BE2C (cell line): ENCODE results near the gene SPINDOC.

Source experiments
- DNase-seq: peaks from one replicate; pipeline ENCODE4 v3.0.0-alpha.2; 2020
- H3K27me3 ChIP-seq: fragments of 250-450 bp; sonication (Bioruptor Pico); 2 replicates; pipeline ENCODE4 v1.5.1; 2020; ENCODE audit warnings: mild to moderate bottlenecking
- H3K36me3 ChIP-seq: fragments of 250-450 bp; sonication (Bioruptor Pico); 2 replicates; pipeline ENCODE4 v1.5.1; 2020; ENCODE audit warnings: mild to moderate bottlenecking
- H3K4me1 ChIP-seq: fragments of 250-450 bp; sonication (Bioruptor Pico); 2 replicates; pipeline ENCODE4 v1.5.1; 2020
- H3K4me3 ChIP-seq: 2 replicates; pipeline ENCODE4 v1.5.1; 2011; ENCODE audit warnings: low read depth, low read length
- H3K9me3 ChIP-seq: fragments of 250-450 bp; sonication (Bioruptor Pico); 2 replicates; pipeline ENCODE4 v1.5.1; 2020
- CTCF ChIP-seq: IDR thresholded peaks from 2 replicates; pipeline ENCODE4 v1.5.1; 2012; ENCODE audit warnings: mild to moderate bottlenecking, low read depth, low read length

Gene SPINDOC

DNA sequence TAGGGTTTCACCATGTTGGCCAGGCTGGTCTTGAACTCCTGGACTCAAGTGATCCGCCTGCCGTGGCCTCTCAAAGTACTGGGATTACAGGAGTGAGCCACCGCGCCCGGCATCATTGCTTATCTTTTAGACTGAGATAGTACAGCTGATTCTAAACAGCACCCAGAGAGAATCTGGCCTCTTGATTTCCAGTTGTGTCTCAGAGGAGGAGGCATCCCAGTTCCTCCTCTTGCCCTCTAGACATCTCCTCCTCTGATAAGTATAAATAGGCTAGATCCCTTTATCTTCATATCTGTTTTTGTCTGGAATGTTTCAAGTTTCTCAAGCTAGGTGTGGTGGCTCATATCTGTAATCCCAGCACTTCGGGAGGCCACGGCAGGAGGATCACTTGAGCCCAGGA is 32.7 kb downstream of the SPINDOC start:
- no peak for TF ChIP-seq CTCF
- Histone ChIP-seq H3K4me3 (no peak overlapping the region), H3K36me3 (no peaks in the 10 kb centered on the region), H3K27me3 (no peaks in the 10 kb centered on the region), H3K4me1 (no peaks in the 10 kb centered on the region), H3K9me3 (no peaks in the 10 kb centered on the region)
- no peak for DNase-seq

DNA sequence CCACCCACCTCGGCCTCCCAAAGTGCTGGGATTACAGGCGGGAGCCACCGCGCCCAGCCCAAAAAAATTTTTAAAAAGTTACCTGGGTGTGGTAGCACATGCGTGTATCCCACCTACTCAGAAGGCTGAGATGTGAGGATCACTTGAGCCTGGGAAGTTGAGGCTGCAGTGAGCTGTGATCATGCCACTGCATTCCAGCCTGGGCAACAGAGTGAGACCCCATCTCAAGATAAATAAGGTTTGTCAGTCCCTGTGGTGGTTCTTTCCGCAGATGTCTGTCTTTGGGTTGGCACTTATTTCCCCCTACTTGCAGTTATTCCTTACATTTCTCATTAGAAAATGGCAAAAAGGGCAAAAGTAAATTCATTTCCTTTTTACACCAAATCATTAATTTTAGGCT is 33.6 kb downstream of the SPINDOC start:
- H3K9me3 ChIP-seq: no peaks in the 10 kb centered on the region
- DNase-seq: no peak
- no peaks in the 10 kb centered on the region for H3K4me1 ChIP-seq
- H3K27me3 ChIP-seq: no peaks in the 10 kb centered on the region
- no peak overlapping the region for H3K4me3 ChIP-seq
- TF ChIP-seq CTCF: no peak
- H3K36me3 ChIP-seq: no peaks in the 10 kb centered on the region

DNA sequence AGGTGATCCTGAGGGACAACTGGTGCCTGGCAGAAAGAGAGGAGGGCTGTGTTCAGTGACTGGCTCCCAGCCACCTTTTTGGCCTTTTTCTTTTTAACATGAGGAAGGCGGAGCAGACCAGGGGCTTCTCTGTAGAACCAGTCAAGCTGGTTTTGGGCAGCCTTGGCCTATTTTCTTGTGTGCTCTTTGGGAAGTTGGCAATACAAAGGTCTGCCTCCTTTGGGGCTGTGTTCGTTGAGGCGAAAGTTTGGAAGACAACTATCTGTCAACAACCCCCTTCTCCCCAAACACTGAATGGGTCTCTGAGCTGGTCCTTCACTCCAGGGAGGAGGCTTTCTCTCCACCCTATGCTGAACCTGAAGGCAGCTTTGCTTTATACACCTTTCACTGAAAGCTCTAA is 34.1 kb downstream of the SPINDOC start:
- no peaks in the 10 kb centered on the region for H3K36me3 ChIP-seq
- no peak overlapping the region for H3K4me3 ChIP-seq
- no peaks in the 10 kb centered on the region for H3K9me3 ChIP-seq
- H3K4me1 ChIP-seq: no peaks in the 10 kb centered on the region
- DNase-seq: no peak
- no peaks in the 10 kb centered on the region for H3K27me3 ChIP-seq
- no peak for TF ChIP-seq CTCF

DNA sequence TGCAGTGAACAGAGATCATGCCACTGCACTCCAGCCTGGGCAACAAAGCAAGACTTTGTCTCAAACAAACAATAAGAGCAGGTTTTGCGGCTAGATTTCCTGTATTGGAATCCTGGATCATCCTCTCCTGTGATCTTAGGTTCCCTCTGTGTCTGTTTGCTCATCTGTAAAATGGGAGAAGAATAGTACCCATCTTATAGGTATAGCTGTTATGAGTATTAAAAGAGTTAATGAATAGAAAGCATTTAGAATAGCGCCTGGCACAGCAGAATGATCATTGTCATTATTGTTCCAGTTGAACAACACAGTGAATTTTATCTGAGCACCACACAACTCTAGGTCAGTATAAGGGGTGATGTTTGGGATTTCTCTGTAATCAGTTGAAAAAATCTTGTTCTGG is 36.4 kb downstream of the SPINDOC start:
- Histone ChIP-seq H3K9me3 (no peaks in the 10 kb centered on the region), H3K4me1 (no peaks in the 10 kb centered on the region), H3K27me3 (no peaks in the 10 kb centered on the region), H3K4me3 (no peak overlapping the region), H3K36me3 (no peaks in the 10 kb centered on the region)
- no peak for TF ChIP-seq CTCF
- no peak for DNase-seq

DNA sequence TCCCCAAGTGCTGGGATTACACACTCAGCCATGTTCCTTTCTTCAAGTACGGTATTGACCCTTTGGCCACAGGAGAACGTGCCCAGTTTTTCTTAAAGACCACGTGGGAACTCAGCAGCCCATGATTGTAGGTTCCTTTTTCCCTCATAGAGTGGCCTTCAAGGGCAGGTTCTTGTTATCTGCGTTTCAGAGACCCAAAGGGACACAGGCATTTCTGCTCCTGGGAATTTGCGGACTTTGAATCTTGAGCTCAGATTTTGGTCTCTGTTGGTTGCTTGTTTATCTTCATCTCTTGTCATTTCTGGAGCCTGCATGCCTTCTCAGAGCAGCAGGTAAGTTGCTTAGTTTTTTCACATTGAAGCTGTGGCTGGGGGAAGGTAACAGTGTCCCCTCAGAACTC is 37.7 kb downstream of the SPINDOC start:
- DNase-seq: no peak
- Histone ChIP-seq H3K4me1 (no peaks in the 10 kb centered on the region), H3K4me3 (no peak overlapping the region), H3K27me3 (no peaks in the 10 kb centered on the region), H3K9me3 (no peaks in the 10 kb centered on the region), H3K36me3 (no peaks in the 10 kb centered on the region)
- TF ChIP-seq CTCF: no peak

DNA sequence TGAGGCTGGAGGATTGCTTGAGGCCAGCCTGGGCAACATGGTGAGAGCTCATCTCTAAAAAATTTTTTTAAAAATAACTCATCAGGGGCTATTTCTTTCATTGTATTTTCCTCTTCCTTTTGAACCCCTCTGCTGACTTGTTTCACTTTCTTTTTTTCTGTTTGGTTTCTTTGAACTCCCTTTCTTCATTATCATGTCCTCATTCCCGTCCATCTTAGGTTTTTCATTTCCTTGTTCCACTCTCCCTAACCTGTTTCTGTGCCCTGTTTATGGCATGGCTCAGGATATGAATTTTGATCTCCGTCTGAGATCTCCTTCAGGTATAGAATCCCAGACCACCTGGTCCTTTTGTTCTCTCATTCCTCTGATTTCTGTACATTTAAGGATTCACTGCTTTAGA is 38.1 kb downstream of the SPINDOC start:
- no peaks in the 10 kb centered on the region for H3K9me3 ChIP-seq
- no peak for DNase-seq
- H3K27me3 ChIP-seq: no peaks in the 10 kb centered on the region
- H3K36me3 ChIP-seq: no peaks in the 10 kb centered on the region
- no peak for TF ChIP-seq CTCF
- no peak overlapping the region for H3K4me3 ChIP-seq
- H3K4me1 ChIP-seq: no peaks in the 10 kb centered on the region
